Tibial artery (tissue), 4 donors: Measurements from ENCODE around the gene CDKN1A.

Experiments used
- DNase-seq, 2 donors: peaks; one replicate each; pipeline ENCODE4 v3.0.0-alpha.2; 2019
- H3K27ac ChIP-seq, 2 donors: fragments of 200-600 bp; sonication (generic) in 1 of 2; 1 replicate in 1 of 2; 2 replicates in 1 of 2; pipeline ENCODE4 v1.5.1; 2018 to 2019; ENCODE audit warnings: mild to moderate bottlenecking in 1 of 2
- H3K27me3 ChIP-seq, 2 donors: fragments of 200-600 bp; sonication (generic) in 1 of 2; one replicate each; pipeline versions ENCODE4 v1.5.1 to v1.6.0; 2016 to 2019
- H3K36me3 ChIP-seq, 3 donors: fragments of 200-600 bp; sonication (generic) in 2 of 3; one replicate each; pipeline ENCODE4 v1.5.1; 2016 to 2019; ENCODE audit warnings: mild to moderate bottlenecking in 2 of 3
- H3K4me1 ChIP-seq, 4 donors: fragments of 200-600 bp; sonication (generic) in 2 of 4; 1 replicate in 3 of 4; 2 replicates in 1 of 4; pipeline ENCODE4 v1.5.1; 2016 to 2019
- H3K4me3 ChIP-seq, 2 donors: fragments of 200-600 bp; sonication (generic) in 1 of 2; 1 replicate in 1 of 2; 2 replicates in 1 of 2; pipeline ENCODE4 v1.5.1; 2018 to 2019; ENCODE audit warnings: mild to moderate bottlenecking in 2 of 2
- H3K9me3 ChIP-seq, 3 donors: fragments of 200-600 bp; sonication (generic) in 1 of 3; one replicate each; pipeline ENCODE4 v1.5.1; 2016 to 2019
- CTCF ChIP-seq, 2 experiments: fragments of 200-600 bp in 1 of 2; fragments of 450-650 bp in 1 of 2; IDR thresholded peaks; one replicate each; pipeline ENCODE4 v1.5.1; 2017 to 2019; ENCODE audit warnings: antibody characterized with exemption in 2 of 2, mild to moderate bottlenecking in 1 of 2, moderate library complexity in 1 of 2
- intact Hi-C: fragments of 100-400 bp; cut with DNase I; formaldehyde crosslinking; loops from one replicate; pipeline ENCODE4 v1.15.0; 2023; ENCODE audit warnings: low total_unique reads

CDKN1A gene

DNA sequence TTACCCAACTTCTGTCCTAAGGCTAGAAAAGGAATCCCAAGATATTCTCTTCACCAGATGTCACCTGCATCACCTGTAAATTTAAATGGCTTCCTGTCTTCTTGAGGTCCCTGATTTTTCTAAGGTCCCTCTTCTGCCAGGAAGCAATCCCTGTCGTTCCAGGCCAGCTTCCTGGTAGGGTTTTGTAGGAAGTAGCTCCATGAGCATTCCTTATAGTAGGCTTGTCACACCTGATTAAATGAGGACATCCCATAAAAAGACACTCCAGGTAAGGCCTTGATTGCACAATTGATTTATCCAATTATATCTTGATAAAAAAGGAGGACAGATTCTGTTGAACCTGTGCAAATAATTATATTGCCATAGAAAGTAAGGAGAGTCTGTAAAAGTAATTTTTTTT is 27.8 kb downstream of the CDKN1A start:
- peak in 1 of 2 donors; percentile 5 for DNase-seq
- Histone ChIP-seq H3K4me1 (no peaks in the 10 kb centered on the region), H3K9me3 (no peaks in the 10 kb centered on the region), H3K27ac (no peak overlapping the region), H3K27me3 (peaks cover 0 to 4% of the 10 kb centered on the region in 2 donors), H3K4me3 (no peak overlapping the region), H3K36me3 (no peaks in the 10 kb centered on the region)
- no peak for TF ChIP-seq CTCF (IDR thresholded peaks at IDR 0.05)
- intact Hi-C loops = no loop called here

- peak in 1 of 2 donors; percentile 1 for DNase-seq
- Histone ChIP-seq H3K9me3 (no peaks in the 10 kb centered on the region), H3K4me1 (no peaks in the 10 kb centered on the region), H3K27ac (no peak overlapping the region), H3K36me3 (no peaks in the 10 kb centered on the region), H3K4me3 (no peak overlapping the region), H3K27me3 (peaks cover 0 to 6% of the 10 kb centered on the region in 2 donors)
- TF ChIP-seq CTCF (IDR thresholded peaks at IDR 0.05) = no peak
- intact Hi-C loops = no loop called here
Observed at GRCh38 chr6:36712816-36713215, 34.3 kb downstream of the CDKN1A start.

DNA sequence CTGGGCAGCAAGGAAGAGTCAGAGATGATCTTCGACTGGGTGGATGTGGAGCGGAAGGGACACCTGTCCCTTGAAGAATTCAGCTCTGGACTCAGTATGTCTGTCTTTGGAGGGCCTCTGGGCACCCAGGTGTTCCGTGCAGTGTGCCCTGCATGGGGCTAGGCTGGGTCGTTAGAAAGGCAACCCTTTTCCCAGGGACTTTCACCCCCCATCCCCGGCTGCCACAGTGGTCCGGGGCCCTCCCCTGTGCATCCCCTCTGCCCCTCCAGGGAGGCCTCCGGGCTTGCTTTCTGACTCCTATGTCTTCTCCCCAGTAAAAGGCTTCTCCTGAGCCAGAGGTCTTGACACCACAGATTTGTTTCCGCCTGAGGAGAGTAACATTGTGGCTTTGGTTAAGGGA is 35.3 kb downstream of the CDKN1A start:
- Histone ChIP-seq H3K9me3 (no peaks in the 10 kb centered on the region), H3K4me3 (no peak overlapping the region), H3K4me1 (no peaks in the 10 kb centered on the region), H3K36me3 (no peaks in the 10 kb centered on the region), H3K27ac (no peak overlapping the region), H3K27me3 (peaks cover 0 to 6% of the 10 kb centered on the region in 2 donors)
- intact Hi-C loops = no loop called here
- TF ChIP-seq CTCF (IDR thresholded peaks at IDR 0.05) = no peak
- peak in 1 of 2 donors; percentile 33 for DNase-seq

GRCh38 chr6:36714511-36714910 is 36.0 kb downstream of the CDKN1A start:
- TF ChIP-seq CTCF (IDR thresholded peaks at IDR 0.05) = no peak
- no peak overlapping the region for H3K4me3 ChIP-seq
- no peaks in the 10 kb centered on the region for H3K36me3 ChIP-seq
- no peak overlapping the region for H3K27ac ChIP-seq
- H3K9me3 ChIP-seq = no peaks in the 10 kb centered on the region
- intact Hi-C loops = no loop called here
- H3K4me1 ChIP-seq = no peaks in the 10 kb centered on the region
- peak in 1 of 2 donors; percentile 35 for DNase-seq
- H3K27me3 ChIP-seq = peaks cover 0 to 6% of the 10 kb centered on the region in 2 donors

- Histone ChIP-seq H3K4me3 (no peak overlapping the region), H3K9me3 (no peaks in the 10 kb centered on the region), H3K4me1 (no peaks in the 10 kb centered on the region), H3K36me3 (no peaks in the 10 kb centered on the region), H3K27me3 (peaks cover 0 to 6% of the 10 kb centered on the region in 2 donors), H3K27ac (no peak overlapping the region)
- DNase-seq = peak in 1 of 2 donors; percentile 39
- intact Hi-C loops = no loop called here
- TF ChIP-seq CTCF (IDR thresholded peaks at IDR 0.05) = no peak
Observed at GRCh38 chr6:36715469-36715868, 37.0 kb downstream of the CDKN1A start.
